Endodermal cell (in vitro differentiated cells): ENCODE data around the gene ANKLE2. TPM values are rescaled to one million over a fixed set of nuclear protein-coding genes. Genes with fewer than 3 reads are reported as not detected.

Experiments
- DNase-seq: peaks from one replicate; pipeline ENCODE4 v3.0.0-alpha.2; 2017
- H3K27ac ChIP-seq: 2 replicates; pipeline ENCODE4 v1.5.1; 2013; ENCODE audit warnings: mild to moderate bottlenecking, low read depth, low read length, moderate library complexity
- H3K27me3 ChIP-seq: 2 replicates; pipeline ENCODE4 v1.6.1; 2013; ENCODE audit warnings: mild to moderate bottlenecking, low read length, moderate library complexity; ENCODE audit not compliant: insufficient read depth, control insufficient read depth, poor library complexity, severe bottlenecking
- H3K36me3 ChIP-seq: 2 replicates; pipeline ENCODE4 v1.7.0; 2013; ENCODE audit warnings: mild to moderate bottlenecking, low read length, moderate library complexity; ENCODE audit not compliant: control insufficient read depth, insufficient read depth
- H3K4me1 ChIP-seq: one replicate; pipeline ENCODE4 v1.7.0; 2013; ENCODE audit warnings: low read length; ENCODE audit not compliant: control insufficient read depth, insufficient read depth
- H3K4me3 ChIP-seq: 2 replicates; pipeline ENCODE4 v1.5.1; 2013; ENCODE audit warnings: mild to moderate bottlenecking, low read length, moderate library complexity
- H3K9ac ChIP-seq: 2 replicates; pipeline ENCODE4 v1.6.1; 2013; ENCODE audit warnings: mild to moderate bottlenecking, low read length, moderate library complexity; ENCODE audit not compliant: poor library complexity, severe bottlenecking; ENCODE audit errors: extremely low read depth
- H3K9me3 ChIP-seq: 2 replicates; pipeline ENCODE4 v1.6.1; 2013; ENCODE audit warnings: mild to moderate bottlenecking, low read length, moderate library complexity; ENCODE audit not compliant: control insufficient read depth
- H3K27ac Mint-ChIP-seq: 2 replicates; pipeline ENCODE4 v1.8.0; 2020; ENCODE audit warnings: mixed read lengths
- H3K27me3 Mint-ChIP-seq: 2 replicates; pipeline ENCODE4 v1.8.0; 2021; ENCODE audit warnings: mild to moderate bottlenecking, mixed read lengths; ENCODE audit not compliant: insufficient read depth
- H3K36me3 Mint-ChIP-seq: 2 replicates; pipeline ENCODE4 v1.8.0; 2020; ENCODE audit warnings: low read depth, mixed read lengths
- H3K4me1 Mint-ChIP-seq: 2 replicates; pipeline ENCODE4 v1.8.0; 2020; ENCODE audit warnings: mixed read lengths
- H3K4me3 Mint-ChIP-seq: 2 replicates; pipeline ENCODE4 v1.8.0; 2020; ENCODE audit warnings: mild to moderate bottlenecking, moderate library complexity, mixed read lengths
- H3K9me3 Mint-ChIP-seq: 2 replicates; pipeline ENCODE4 v1.8.0; 2020; ENCODE audit warnings: mild to moderate bottlenecking, mixed read lengths
- WGBS, 2 experiments: methylation state at CpG; one replicate each; pipeline versions ENCODE4 v1.1.5 to v1.1.7; 2013; ENCODE audit warnings: missing lambda C conversion rate in 2 of 2, mixed read lengths in 1 of 2; ENCODE audit not compliant: insufficient coverage in 1 of 2, insufficient read length in 1 of 2; 5-methylcytosine and 5-hydroxymethylcytosine counted together
- total RNA-seq, 2 donors: library from RNA; stranded (reverse); fragmentation: NEBNext Ultra II Directional in 1 of 2; extraction: Animal tissue kit (Norgen Biotek cat#: 25700) in 1 of 2; gene quantifications; 2 replicates in 1 of 2; 3 replicates in 1 of 2; pipeline ENCODE4 v1.2.1, GENCODE V29; 2021
- TF ChIP-seq, protein P1 (sequence below): fragments of 200-600 bp; sonication (generic); conservative IDR thresholded peaks from 2 replicates; pipeline ENCODE4 v1.5.0; 2021; ENCODE audit warnings: antibody characterized with exemption, mild to moderate bottlenecking

The ANKLE2 gene
- total RNA-seq, 2 donors from 2014 or later, result 87.8 to 88.5 TPM

DNA sequence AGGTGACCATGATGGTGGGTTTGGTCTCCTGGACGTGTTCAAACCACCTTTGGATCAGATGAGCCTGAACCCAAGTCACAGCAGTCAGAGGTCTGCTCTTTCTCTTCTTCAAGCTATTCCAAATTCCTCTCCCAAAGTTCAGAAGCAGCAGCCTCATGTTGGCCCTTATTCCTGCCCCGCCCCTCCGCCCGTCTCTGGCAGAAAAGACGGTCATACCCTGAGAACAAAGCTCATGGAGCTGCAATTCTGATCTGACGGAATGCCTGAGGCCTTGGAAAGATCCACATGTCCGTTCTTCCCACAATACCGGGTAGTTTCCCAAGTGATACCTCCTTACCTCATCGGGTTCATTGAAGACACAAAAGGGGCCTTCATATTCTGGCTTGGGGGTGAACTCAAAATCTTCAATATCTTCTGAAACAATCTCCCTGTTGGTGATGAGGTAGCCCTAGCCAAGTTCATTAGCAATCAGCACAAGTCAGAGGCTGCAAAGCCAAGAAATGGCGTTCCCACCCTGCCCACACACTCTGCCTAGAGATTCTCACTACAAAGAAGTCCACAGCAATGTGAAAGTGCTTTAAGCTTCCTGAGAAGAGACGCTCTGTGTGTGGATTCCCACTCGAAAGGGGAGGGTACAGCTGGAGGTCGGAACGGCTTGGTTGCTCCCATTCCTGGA, 85.7 kb downstream of the ANKLE2 start:
- H3K27me3 ChIP-seq, result no peaks in the 10 kb centered on the region
- Mint-ChIP-seq H3K27ac (no peak overlapping the region), H3K9me3 (no peaks in the 10 kb centered on the region), H3K4me3 (no peak overlapping the region), H3K36me3 (peaks cover 87% of the 10 kb centered on the region), H3K4me1 (no peaks in the 10 kb centered on the region), H3K27me3 (no peaks in the 10 kb centered on the region)
- no peak overlapping the region for H3K4me3 ChIP-seq
- H3K36me3 ChIP-seq, result peaks cover 91% of the 10 kb centered on the region
- H3K9me3 ChIP-seq, result no peaks in the 10 kb centered on the region
- TF ChIP-seq, protein P1, sequence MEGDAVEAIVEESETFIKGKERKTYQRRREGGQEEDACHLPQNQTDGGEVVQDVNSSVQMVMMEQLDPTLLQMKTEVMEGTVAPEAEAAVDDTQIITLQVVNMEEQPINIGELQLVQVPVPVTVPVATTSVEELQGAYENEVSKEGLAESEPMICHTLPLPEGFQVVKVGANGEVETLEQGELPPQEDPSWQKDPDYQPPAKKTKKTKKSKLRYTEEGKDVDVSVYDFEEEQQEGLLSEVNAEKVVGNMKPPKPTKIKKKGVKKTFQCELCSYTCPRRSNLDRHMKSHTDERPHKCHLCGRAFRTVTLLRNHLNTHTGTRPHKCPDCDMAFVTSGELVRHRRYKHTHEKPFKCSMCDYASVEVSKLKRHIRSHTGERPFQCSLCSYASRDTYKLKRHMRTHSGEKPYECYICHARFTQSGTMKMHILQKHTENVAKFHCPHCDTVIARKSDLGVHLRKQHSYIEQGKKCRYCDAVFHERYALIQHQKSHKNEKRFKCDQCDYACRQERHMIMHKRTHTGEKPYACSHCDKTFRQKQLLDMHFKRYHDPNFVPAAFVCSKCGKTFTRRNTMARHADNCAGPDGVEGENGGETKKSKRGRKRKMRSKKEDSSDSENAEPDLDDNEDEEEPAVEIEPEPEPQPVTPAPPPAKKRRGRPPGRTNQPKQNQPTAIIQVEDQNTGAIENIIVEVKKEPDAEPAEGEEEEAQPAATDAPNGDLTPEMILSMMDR, result no peak
- H3K9ac ChIP-seq, result no peak overlapping the region
- no peaks in the 10 kb centered on the region for H3K4me1 ChIP-seq
- H3K27ac ChIP-seq, result no peak overlapping the region
- 95 to 98% methylated on average over 10 to 14 of the region's 14 CpGs for WGBS, 2 experiments
- no peak for DNase-seq

Other genes starting within 250 kb of the ANKLE2 start
- gene LRCOL1, start 151.2 kb downstream of the ANKLE2 start, total RNA-seq, result not detected
- gene P2RX2, start 143.1 kb downstream of the ANKLE2 start, total RNA-seq, result 1 to 10 TPM in 1 of 2 donors, under 1 TPM in 1; 0.97 to 2.8 TPM
- gene POLE, start 74.5 kb downstream of the ANKLE2 start, total RNA-seq, result 100 to 1,000 TPM; 165 to 212 TPM
- 10 to 100 TPM; 26.7 to 27.0 TPM for gene PXMP2, start 74.2 kb downstream of the ANKLE2 start, total RNA-seq
- gene PGAM5, start 51.0 kb downstream of the ANKLE2 start, total RNA-seq, result 10 to 100 TPM; 60.2 to 64.3 TPM
- 10 to 100 TPM; 38.2 to 43.5 TPM for gene GOLGA3, start 67.0 kb upstream of the ANKLE2 start, total RNA-seq
- gene CHFR, start 125.8 kb upstream of the ANKLE2 start, total RNA-seq, result 10 to 100 TPM; 57.0 to 80.4 TPM
- gene ZNF605, start 194.5 kb upstream of the ANKLE2 start, total RNA-seq, result 10 to 100 TPM; 12.8 to 25.8 TPM
- gene ZNF26, start 224.5 kb upstream of the ANKLE2 start, total RNA-seq, result 10 to 100 TPM; 13.5 to 16.0 TPM